GM12875 (cell line): ENCODE data around the gene DIDO1.

Source experiments
- H3K4me3 ChIP-seq: one replicate; pipeline ENCODE4 v1.5.1; 2011; ENCODE audit warnings: low read depth, low read length, control low read depth
- TF ChIP-seq, protein P1 (sequence below): IDR thresholded peaks from 2 replicates; pipeline ENCODE4 v1.5.1; 2011; ENCODE audit warnings: low read depth, mild to moderate bottlenecking, control low read depth, inconsistent platforms, low read length, moderate library complexity, borderline replicate concordance; ENCODE audit not compliant: insufficient read depth

Gene DIDO1

DNA sequence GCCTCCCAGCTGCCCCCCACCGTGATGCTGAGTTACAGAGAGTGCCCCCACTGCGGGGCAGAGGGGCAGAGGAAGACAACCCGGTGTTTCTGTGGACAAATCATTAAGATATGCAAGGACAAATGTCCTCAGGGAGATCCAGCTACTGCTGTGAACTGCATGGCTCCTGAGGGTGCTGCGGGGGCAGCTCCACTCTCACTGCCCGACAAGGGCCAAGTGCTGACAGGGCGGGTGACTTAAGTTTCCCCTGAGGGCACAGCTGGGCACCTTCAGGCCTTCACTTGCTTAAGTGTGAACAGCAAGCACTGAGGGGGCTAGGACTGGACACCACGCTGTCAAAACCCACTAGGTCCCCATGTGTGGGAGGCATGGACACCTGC lies 38.5 kb downstream of the DIDO1 start:
- TF ChIP-seq, protein P1, sequence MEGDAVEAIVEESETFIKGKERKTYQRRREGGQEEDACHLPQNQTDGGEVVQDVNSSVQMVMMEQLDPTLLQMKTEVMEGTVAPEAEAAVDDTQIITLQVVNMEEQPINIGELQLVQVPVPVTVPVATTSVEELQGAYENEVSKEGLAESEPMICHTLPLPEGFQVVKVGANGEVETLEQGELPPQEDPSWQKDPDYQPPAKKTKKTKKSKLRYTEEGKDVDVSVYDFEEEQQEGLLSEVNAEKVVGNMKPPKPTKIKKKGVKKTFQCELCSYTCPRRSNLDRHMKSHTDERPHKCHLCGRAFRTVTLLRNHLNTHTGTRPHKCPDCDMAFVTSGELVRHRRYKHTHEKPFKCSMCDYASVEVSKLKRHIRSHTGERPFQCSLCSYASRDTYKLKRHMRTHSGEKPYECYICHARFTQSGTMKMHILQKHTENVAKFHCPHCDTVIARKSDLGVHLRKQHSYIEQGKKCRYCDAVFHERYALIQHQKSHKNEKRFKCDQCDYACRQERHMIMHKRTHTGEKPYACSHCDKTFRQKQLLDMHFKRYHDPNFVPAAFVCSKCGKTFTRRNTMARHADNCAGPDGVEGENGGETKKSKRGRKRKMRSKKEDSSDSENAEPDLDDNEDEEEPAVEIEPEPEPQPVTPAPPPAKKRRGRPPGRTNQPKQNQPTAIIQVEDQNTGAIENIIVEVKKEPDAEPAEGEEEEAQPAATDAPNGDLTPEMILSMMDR: no peak
- no peak overlapping the region for H3K4me3 ChIP-seq

DNA sequence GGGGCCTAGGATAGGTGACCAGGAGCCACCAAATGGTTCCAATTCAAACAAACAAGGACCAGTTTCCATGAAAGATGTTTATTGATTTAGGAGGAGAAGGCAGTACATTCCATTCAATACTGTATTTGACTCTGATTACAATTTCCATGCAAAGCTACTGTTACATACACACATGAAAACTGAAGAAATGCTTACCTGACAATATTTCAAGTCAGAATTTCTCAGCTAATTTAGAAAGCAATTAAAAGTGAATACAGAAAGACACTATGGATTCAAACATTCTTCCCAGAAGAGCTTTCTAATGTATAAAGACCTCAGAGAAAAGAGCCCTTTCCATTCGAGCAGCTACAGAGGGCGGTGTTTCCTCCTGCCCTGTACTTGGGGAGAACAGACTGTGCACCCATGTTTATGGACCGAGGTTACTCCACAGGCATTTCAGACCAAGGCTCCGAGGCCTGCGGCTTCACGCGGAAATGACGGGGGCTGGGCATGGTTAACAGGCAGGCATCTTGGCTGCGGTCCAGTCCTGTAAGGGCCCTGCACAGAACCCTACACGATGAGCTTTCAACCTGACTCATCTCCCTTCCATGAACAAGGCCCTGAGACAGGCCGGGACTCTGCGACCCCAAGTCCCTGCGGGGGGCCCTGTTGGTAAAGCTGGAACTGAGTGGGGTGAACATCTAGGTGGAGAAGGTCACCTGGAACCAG lies 39.0 kb downstream of the DIDO1 start:
- H3K4me3 ChIP-seq: no peak overlapping the region
- TF ChIP-seq, protein P1: no peak

DNA sequence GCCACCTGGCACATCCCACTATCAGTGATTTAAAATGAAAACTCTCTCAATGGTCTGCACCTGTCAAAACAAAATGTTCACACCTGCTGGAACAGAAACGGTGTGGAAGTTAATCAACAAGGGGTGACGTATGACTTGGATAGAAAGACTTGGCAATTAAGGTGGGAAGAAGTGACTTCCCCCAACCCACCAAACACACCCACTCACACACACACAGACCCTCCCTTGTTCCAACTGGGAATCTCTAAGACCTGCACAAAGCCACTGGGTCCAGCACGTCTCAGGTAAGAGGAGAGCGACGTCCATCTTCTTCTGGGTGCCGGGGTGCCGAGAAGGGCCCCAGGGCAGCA lies 39.6 kb downstream of the DIDO1 start:
- TF ChIP-seq, protein P1: no peak
- no peak overlapping the region for H3K4me3 ChIP-seq

DNA sequence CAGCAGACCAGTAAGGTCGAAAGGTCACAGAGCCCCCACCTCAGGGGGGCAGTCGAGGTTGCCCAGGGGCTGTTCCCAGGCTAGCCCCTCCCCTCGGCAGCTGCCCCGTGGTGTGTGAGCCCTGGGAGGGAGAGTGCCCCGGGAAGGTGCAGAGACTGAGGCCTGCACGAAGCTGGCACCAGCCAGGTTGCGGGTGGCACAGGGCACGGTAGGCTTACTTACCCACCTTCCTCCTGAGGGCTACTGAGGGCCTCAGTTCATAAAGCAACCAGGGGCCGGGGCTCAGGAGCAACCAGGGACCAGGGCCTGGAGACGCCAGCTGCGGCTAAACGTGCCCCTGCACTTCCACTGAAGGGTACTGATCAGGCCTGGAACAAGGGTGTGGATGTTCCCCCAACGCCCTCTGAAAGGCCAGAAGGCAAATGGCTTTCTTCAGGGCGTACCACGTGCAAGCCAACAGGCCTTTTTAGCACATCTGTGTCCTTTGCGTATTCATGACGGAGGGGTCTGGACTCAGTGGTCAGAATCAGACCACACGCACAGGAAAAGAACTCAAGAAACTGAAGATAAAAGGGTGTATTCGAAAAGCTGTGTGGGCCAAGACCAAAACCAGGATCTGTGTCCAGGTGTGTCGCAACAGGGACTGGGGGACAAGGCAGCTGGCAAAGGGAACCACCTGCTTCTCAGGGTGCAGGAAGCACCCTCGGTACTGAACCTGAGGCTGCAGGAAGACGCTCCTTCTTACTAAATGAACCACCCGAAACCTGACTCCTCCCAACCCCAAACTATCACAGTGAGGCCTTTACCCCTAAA lies 40.2 kb downstream of the DIDO1 start:
- no peak overlapping the region for H3K4me3 ChIP-seq
- TF ChIP-seq, protein P1: no peak

DNA sequence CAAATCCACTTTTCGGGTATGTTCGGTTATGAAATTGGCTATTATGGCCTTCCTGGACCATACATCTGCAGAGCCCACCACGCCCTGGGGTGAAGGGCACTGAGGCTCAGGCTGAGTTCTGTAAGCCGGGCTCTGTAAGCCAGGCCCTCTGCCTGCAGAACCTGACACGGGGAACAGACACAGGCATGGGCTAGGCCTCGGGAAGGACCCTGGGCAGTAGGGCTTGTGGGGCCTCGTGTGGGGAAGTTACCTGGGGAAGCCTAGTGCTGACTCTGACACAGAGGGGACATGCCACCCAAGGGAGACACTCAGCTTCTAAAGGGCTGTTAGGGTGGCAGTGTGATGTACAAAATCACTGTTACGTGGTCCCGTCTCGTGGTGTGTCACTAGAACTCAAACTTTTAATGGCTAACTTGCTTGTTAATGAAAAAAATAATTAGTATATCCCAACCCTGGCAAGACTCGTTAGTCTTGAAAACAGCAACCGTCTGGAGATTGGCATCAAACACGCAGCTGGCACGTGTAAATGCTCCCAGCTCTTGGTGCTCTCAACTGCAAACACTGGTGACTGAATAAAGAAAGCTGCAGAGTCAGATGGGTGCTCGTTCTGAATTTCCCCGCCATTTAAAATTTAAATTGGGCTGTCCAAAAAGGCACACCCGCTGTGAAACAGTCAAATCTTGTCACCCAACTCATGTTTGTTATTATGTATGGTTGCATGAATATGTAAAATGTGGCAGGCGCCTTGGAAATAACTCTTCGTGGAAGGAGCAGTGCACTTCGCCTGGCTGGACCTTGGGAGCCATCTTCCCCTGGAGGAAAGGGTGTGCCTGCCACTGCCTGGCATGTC lies 41.0 kb downstream of the DIDO1 start:
- TF ChIP-seq, protein P1: no peak
- no peak overlapping the region for H3K4me3 ChIP-seq

DNA sequence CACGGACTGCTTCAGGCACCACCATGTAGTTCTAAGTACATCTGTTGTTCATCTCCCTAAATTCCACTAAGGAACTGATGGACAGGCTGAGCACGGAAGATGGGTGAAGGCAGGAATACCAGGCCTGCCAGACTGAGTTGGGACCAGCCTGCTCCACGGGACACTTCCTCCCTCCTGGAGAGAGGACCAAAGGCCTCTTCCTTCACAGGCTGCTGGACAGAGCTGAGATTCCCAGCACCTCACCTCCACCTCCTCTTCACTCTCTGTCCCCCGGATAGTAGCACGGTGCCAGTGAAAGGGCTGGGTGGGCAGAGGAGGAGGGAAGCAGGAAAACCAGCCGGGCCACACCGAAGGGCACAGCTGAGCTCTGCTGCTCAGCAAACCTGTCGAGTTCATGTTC lies 41.7 kb downstream of the DIDO1 start:
- H3K4me3 ChIP-seq: no peak overlapping the region
- TF ChIP-seq, protein P1: no peak

DNA sequence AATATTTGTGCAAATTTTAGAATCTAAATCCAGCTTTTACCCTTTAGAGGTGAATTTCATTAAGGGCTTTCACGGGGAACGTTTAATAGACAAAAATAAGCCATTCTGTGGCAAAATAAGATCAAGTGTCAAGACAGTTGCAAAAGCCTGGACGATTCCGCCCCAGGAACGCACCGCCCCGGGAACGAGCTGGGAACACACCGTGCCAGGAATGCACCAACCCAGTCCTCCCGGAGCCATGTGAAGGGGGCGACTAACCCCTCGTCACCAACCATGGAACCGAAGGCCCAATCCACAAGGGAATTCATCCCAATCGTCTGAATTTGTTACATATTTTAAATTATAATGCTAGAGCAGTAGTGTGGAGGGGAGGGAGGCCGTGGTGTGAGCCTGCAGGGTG lies 43.9 kb downstream of the DIDO1 start:
- no peak overlapping the region for H3K4me3 ChIP-seq
- TF ChIP-seq, protein P1: no peak
